Activated B cell treated with CpG ODN at 0.5 μM for 24 hours (primary cell): ENCODE results near the gene GRK1. TPM values are rescaled to one million over a fixed set of nuclear protein-coding genes. Genes with fewer than 3 reads are reported as not detected.

ENCODE experiments used
- ATAC-seq: fragments of 200-7000 bp; cut with Tn5 transposase; one replicate; pipeline ENCODE4 v1.10.0; 2021; ENCODE audit warnings: low read depth, mild to moderate bottlenecking, moderate library complexity
- CTCF ChIA-PET: fragments of 350-600 bp; sonication (Branson Sonifier 250); formaldehyde crosslinking; loops from one replicate; lab custom pipeline; 2021; ENCODE audit warnings: antibody characterized with exemption; lab: Charles Lee
- POLR2A ChIA-PET: fragments of 350-600 bp; sonication (Branson Sonifier 250); formaldehyde crosslinking; loops from one replicate; lab custom pipeline; 2021; ENCODE audit warnings: antibody characterized with exemption; lab: Charles Lee
- DNase-seq: peaks from one replicate; pipeline ENCODE4 v3.0.0; 2022
- H3K27ac Mint-ChIP-seq: one replicate; pipeline ENCODE4 v1.8.0; 2020; ENCODE audit warnings: mixed read lengths
- H3K27me3 Mint-ChIP-seq: one replicate; pipeline ENCODE4 v1.8.0; 2021; ENCODE audit warnings: mixed read lengths
- H3K36me3 Mint-ChIP-seq: one replicate; pipeline ENCODE4 v1.8.0; 2021; ENCODE audit warnings: low read depth, mixed read lengths
- H3K4me1 Mint-ChIP-seq: one replicate; pipeline ENCODE4 v1.8.0; 2021; ENCODE audit warnings: mixed read lengths
- H3K4me3 Mint-ChIP-seq: one replicate; pipeline ENCODE4 v1.8.0; 2020; ENCODE audit warnings: mild to moderate bottlenecking, mixed read lengths
- H3K9me3 Mint-ChIP-seq: one replicate; pipeline ENCODE4 v1.8.0; 2020; ENCODE audit warnings: mixed read lengths
- CTCF ChIP-seq: fragments of 200-600 bp; IDR thresholded peaks from one replicate; pipeline ENCODE4 v1.8.0; 2022; ENCODE audit warnings: antibody characterized with exemption, mild to moderate bottlenecking
- intact Hi-C: fragments of 100-400 bp; cut with micrococcal nuclease; formaldehyde crosslinking; loops from one replicate; pipeline ENCODE4 v1.15.1; 2024
- total RNA-seq: library from RNA; stranded (reverse); gene quantifications from 2 replicates; pipeline ENCODE4 v1.2.3, GENCODE V29; 2022

The GRK1 gene
- total RNA-seq, 1 donor from 2014 or later = 0.07 TPM

GRCh38 chr13:113768018-113768905 lies 101.2 kb downstream of the GRK1 start:
- H3K4me3 Mint-ChIP-seq = no peak overlapping the region
- H3K36me3 Mint-ChIP-seq = no peaks in the 10 kb centered on the region
- no peaks in the 10 kb centered on the region for H3K4me1 Mint-ChIP-seq
- POLR2A ChIA-PET = no interaction called here
- intact Hi-C loops = no loop called here
- peaks cover 7% of the 10 kb centered on the region for H3K27me3 Mint-ChIP-seq
- ATAC-seq (no peak), DNase-seq (no peak)
- no peak for TF ChIP-seq CTCF
- H3K9me3 Mint-ChIP-seq = peaks cover 7% of the 10 kb centered on the region
- H3K27ac Mint-ChIP-seq = no peak overlapping the region
- CTCF ChIA-PET = no interaction called here

GRCh38 chr13:113769106-113769505 lies 102.1 kb downstream of the GRK1 start:
- CTCF ChIA-PET = no interaction called here

GRCh38 chr13:113769881-113770280 lies 102.9 kb downstream of the GRK1 start:
- no peak overlapping the region for H3K4me3 Mint-ChIP-seq
- H3K36me3 Mint-ChIP-seq = no peaks in the 10 kb centered on the region
- H3K9me3 Mint-ChIP-seq = peaks cover 7% of the 10 kb centered on the region
- H3K27me3 Mint-ChIP-seq = peaks cover 2% of the 10 kb centered on the region
- intact Hi-C loops = no loop called here
- POLR2A ChIA-PET = no interaction called here
- ATAC-seq (no peak), DNase-seq (no peak)
- no peak for TF ChIP-seq CTCF
- CTCF ChIA-PET = no interaction called here
- H3K27ac Mint-ChIP-seq = no peak overlapping the region
- H3K4me1 Mint-ChIP-seq = no peaks in the 10 kb centered on the region

More at GRCh38 chr13:113769106-113769505, 102.1 kb downstream of the GRK1 start:
- Mint-ChIP-seq H3K4me3 (no peak overlapping the region), H3K27ac (no peak overlapping the region), H3K27me3 (peaks cover 3% of the 10 kb centered on the region), H3K4me1 (no peaks in the 10 kb centered on the region), H3K9me3 (peaks cover 7% of the 10 kb centered on the region), H3K36me3 (no peaks in the 10 kb centered on the region)
- no peak for DNase-seq
- POLR2A ChIA-PET = no interaction called here
- intact Hi-C loops = no loop called here
- ATAC-seq = no peak
- no peak for TF ChIP-seq CTCF

GRCh38 chr13:113770441-113770840 lies 103.4 kb downstream of the GRK1 start:
- Mint-ChIP-seq H3K36me3 (no peaks in the 10 kb centered on the region), H3K9me3 (peaks cover 7% of the 10 kb centered on the region), H3K4me1 (no peaks in the 10 kb centered on the region), H3K4me3 (no peak overlapping the region), H3K27me3 (peaks cover 2% of the 10 kb centered on the region), H3K27ac (no peak overlapping the region)
- no peak for TF ChIP-seq CTCF
- POLR2A ChIA-PET = no interaction called here
- ATAC-seq (no peak), DNase-seq (no peak)
- CTCF ChIA-PET = no interaction called here
- intact Hi-C loops = no loop called here

- H3K4me3 Mint-ChIP-seq = no peak overlapping the region
- H3K4me1 Mint-ChIP-seq = no peaks in the 10 kb centered on the region
- intact Hi-C loops = no loop called here
- POLR2A ChIA-PET = no interaction called here
- CTCF ChIA-PET = no interaction called here
- no peak for TF ChIP-seq CTCF
- H3K27me3 Mint-ChIP-seq = no peaks in the 10 kb centered on the region
- no peak overlapping the region for H3K27ac Mint-ChIP-seq
- DNase-seq = no peak
- H3K9me3 Mint-ChIP-seq = peaks cover 7% of the 10 kb centered on the region
- H3K36me3 Mint-ChIP-seq = no peaks in the 10 kb centered on the region
- ATAC-seq = no peak
These were observed 103.9 kb downstream of the GRK1 start for GRCh38 chr13:113770937-113771336.
